DOHH2 (cell line): ENCODE results near the gene SLC16A3.

Experiments used
- CTCF ChIP-seq: fragments of 200-600 bp; sonication (generic); IDR thresholded peaks from one replicate; pipeline ENCODE4 v1.5.1; 2014; ENCODE audit warnings: antibody characterized with exemption, mild to moderate bottlenecking, low read depth, low read length; ENCODE audit not compliant: poor library complexity, severe bottlenecking
- EZH2phosphoT487 ChIP-seq: fragments of 200-600 bp; sonication (generic); IDR thresholded peaks from 2 replicates; pipeline ENCODE4 v1.6.1; 2017; ENCODE audit warnings: borderline replicate concordance, mild to moderate bottlenecking, antibody characterized with exemption, low read length, moderate library complexity, mixed read lengths

DNA sequence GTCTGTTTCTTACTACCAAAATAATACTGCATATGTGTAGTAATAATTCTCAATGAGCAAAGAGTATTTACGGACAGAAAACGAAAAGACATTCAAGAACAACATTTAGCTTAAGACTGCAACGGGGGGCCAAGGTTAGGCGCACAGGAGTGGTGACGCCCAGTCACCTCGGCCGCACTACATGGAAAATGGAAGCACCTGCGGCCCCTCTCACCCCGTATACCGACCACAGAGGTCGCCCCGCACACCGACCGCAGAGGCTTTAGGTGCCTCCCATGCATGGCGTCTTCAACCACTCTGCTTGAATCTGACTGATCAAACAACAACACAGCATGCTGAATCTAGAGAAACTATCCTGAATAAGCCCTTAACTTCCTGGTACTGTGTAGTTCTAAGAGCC, 42.6 kb upstream of the SLC16A3 start:
- TF ChIP-seq CTCF (no peak), EZH2phosphoT487 (no peak)
